GM21737 (cell line): ENCODE measurements around the gene IFT43.
"Not testable (repeated sequence)": the region's sequence is repeated elsewhere in the genome, so short reads cannot be mapped to it uniquely, and the experiment has no call there.

ENCODE experiments used
- ATAC-seq: cut with Tn5 transposase; IDR thresholded peaks from one replicate; pipeline ENCODE4 v1.9.1; 2021; ENCODE audit warnings: mild to moderate bottlenecking, moderate library complexity; ENCODE audit not compliant: unreplicated experiment

Gene IFT43

GRCh38 chr14:76009627-76010026 lies 24.1 kb downstream of the IFT43 start:
- ATAC-seq: not testable (repeated sequence)

GRCh38 chr14:76011930-76012329 lies 26.4 kb downstream of the IFT43 start:
- no peak for ATAC-seq

- no peak for ATAC-seq
Observed at GRCh38 chr14:76012354-76012753, 26.8 kb downstream of the IFT43 start.

GRCh38 chr14:76015191-76015590 lies 29.6 kb downstream of the IFT43 start:
- no peak for ATAC-seq

- no peak for ATAC-seq
Observed at GRCh38 chr14:76015668-76016067, 30.1 kb downstream of the IFT43 start.

GRCh38 chr14:76019676-76020075 lies 34.1 kb downstream of the IFT43 start:
- no peak for ATAC-seq

GRCh38 chr14:76022991-76023390 lies 37.4 kb downstream of the IFT43 start:
- no peak for ATAC-seq

- no peak for ATAC-seq
Observed at GRCh38 chr14:76023757-76024156, 38.2 kb downstream of the IFT43 start.

- no peak for ATAC-seq
Observed at GRCh38 chr14:76024211-76024907, 38.8 kb downstream of the IFT43 start.

- no peak for ATAC-seq
Observed at GRCh38 chr14:76034566-76034965, 49.0 kb downstream of the IFT43 start.

- no peak for ATAC-seq
Observed at GRCh38 chr14:76040704-76041103, 55.1 kb downstream of the IFT43 start.

GRCh38 chr14:76045773-76046172 lies 60.2 kb downstream of the IFT43 start:
- no peak for ATAC-seq

GRCh38 chr14:76050250-76050649 lies 64.7 kb downstream of the IFT43 start:
- no peak for ATAC-seq

- no peak for ATAC-seq
Observed at GRCh38 chr14:76050797-76051392, 65.3 kb downstream of the IFT43 start.

GRCh38 chr14:76051717-76052465 lies 66.3 kb downstream of the IFT43 start:
- no peak for ATAC-seq

- no peak for ATAC-seq
Observed at GRCh38 chr14:76053572-76054355, 68.2 kb downstream of the IFT43 start.

GRCh38 chr14:76055330-76055729 lies 69.8 kb downstream of the IFT43 start:
- ATAC-seq: no peak

- ATAC-seq: no peak
Observed at GRCh38 chr14:76056128-76056527, 70.6 kb downstream of the IFT43 start.

- ATAC-seq: no peak
Observed at GRCh38 chr14:76057914-76058313, 72.4 kb downstream of the IFT43 start.

- ATAC-seq: no peak
Observed at GRCh38 chr14:76063327-76063726, 77.8 kb downstream of the IFT43 start.

GRCh38 chr14:76065519-76065918 lies 80.0 kb downstream of the IFT43 start:
- ATAC-seq: no peak
